K562 (cell line): ENCODE measurements around the gene GEMIN7. TPM values are rescaled to one million over a fixed set of nuclear protein-coding genes. Genes with fewer than 3 reads are reported as not detected.

ENCODE experiments used
- polyA plus RNA-seq, 8 experiments: library from polyadenylated mRNA; depleted of rRNA in 4 of 8; stranded (reverse) in 5 of 8; unstranded in 3 of 8; fragments of >200 nt; fragmentation: Nextera tagmentation in 2 of 8; fragmentation: Illumina TruSeq in 1 of 8; extraction: Ambion mirVana in 2 of 8; extraction: Trizol in 1 of 8; gene quantifications; 2 replicates each; pipeline versions ENCODE4 v1.2.1 to v1.2.3, GENCODE V29; 2011 to 2014; ENCODE audit warnings: inconsistent platforms in 1 of 8, missing spikeins in 1 of 8
- small RNA-seq: library from RNA; depleted of rRNA; stranded (forward); fragments of <200 nt; gene quantifications from one replicate; pipeline ENCODE3, GENCODE V24; 2014
- total RNA-seq, 7 experiments: library from RNA; depleted of rRNA in 6 of 7; stranded (reverse); fragments of >200 nt in 6 of 7; fragmentation: Illumina TruSeq in 2 of 7; extraction: Trizol in 2 of 7; gene quantifications; 2 replicates each; pipeline versions ENCODE4 v1.2.1 to v1.2.3, GENCODE V29; 2011 to 2021; ENCODE audit warnings: low replicate concordance in 1 of 7

Gene GEMIN7
- total and polyA plus RNA-seq, 9 of the 15 experiments (the other 6 are each of a cell fraction or from before 2014, with no cell fraction given) = 23.1 to 124 (median 54.9) TPM

Small RNAs within 50 kb of the gene (small RNA-seq; reads per million reads assigned to genes)
- not detected for gene RNU6-611P

Other genes with a start within 250 kb of the GEMIN7 start
Only the 7 nearest of the 17 such genes appear.
- 0.24 and 0.95 TPM in 2 replicates for gene RELB, start 77.8 kb upstream of the GEMIN7 start, total RNA-seq (2014; rRNA removed)
- gene RELB, start 77.8 kb upstream of the GEMIN7 start, total RNA-seq (2014; rRNA removed; fragmentation: Illumina TruSeq; extraction: Trizol) = 0.15 and 0.29 TPM in 2 replicates
- 0.08 and 0.18 TPM in 2 replicates for gene RELB, start 77.8 kb upstream of the GEMIN7 start, total RNA-seq (2015; rRNA removed; fragmentation: Illumina TruSeq; extraction: Trizol)
- gene RELB, start 77.8 kb upstream of the GEMIN7 start, total RNA-seq (2021) = 0.89 and 1.1 TPM in 2 replicates
- 0.24 and 0.35 TPM in 2 replicates for gene RELB, start 77.8 kb upstream of the GEMIN7 start, polyA plus RNA-seq (2011; rRNA removed)
- gene RELB, start 77.8 kb upstream of the GEMIN7 start, polyA plus RNA-seq (2014; fragmentation: Illumina TruSeq; extraction: Trizol) = 0.17 and 0.28 TPM in 2 replicates
- not detected for gene RELB, start 77.8 kb upstream of the GEMIN7 start, polyA plus RNA-seq (2014; fragmentation: Nextera tagmentation; extraction: Ambion mirVana)
- 1.1 and 2.1 TPM in 2 replicates for gene RELB, start 77.8 kb upstream of the GEMIN7 start, polyA plus RNA-seq (2014; rRNA removed)
- 56.7 and 74.5 TPM in 2 replicates for gene CLASRP, start 40.2 kb upstream of the GEMIN7 start, total RNA-seq (2014; rRNA removed)
- gene CLASRP, start 40.2 kb upstream of the GEMIN7 start, total RNA-seq (2014; rRNA removed; fragmentation: Illumina TruSeq; extraction: Trizol) = 31.1 and 34.6 TPM in 2 replicates
- gene CLASRP, start 40.2 kb upstream of the GEMIN7 start, total RNA-seq (2015; rRNA removed; fragmentation: Illumina TruSeq; extraction: Trizol) = 46.4 and 46.7 TPM in 2 replicates
- gene CLASRP, start 40.2 kb upstream of the GEMIN7 start, total RNA-seq (2021) = 81.6 and 86.3 TPM in 2 replicates
- 34.4 and 55.3 TPM in 2 replicates for gene CLASRP, start 40.2 kb upstream of the GEMIN7 start, polyA plus RNA-seq (2011; rRNA removed)
- 44.0 and 45.2 TPM in 2 replicates for gene CLASRP, start 40.2 kb upstream of the GEMIN7 start, polyA plus RNA-seq (2014; fragmentation: Illumina TruSeq; extraction: Trizol)
- gene CLASRP, start 40.2 kb upstream of the GEMIN7 start, polyA plus RNA-seq (2014; fragmentation: Nextera tagmentation; extraction: Ambion mirVana) = 1 to 10 TPM in 1 of 2 experiments, under 1 TPM in 1; 0.94 to 1.2 TPM
- gene CLASRP, start 40.2 kb upstream of the GEMIN7 start, polyA plus RNA-seq (2014; rRNA removed) = 72.2 and 80.0 TPM in 2 replicates
- 1.5 and 2.7 TPM in 2 replicates for gene ZNF296, start 2.8 kb upstream of the GEMIN7 start, total RNA-seq (2014; rRNA removed)
- 0.07 TPM in 1 of 2 replicates, not detected in the other for gene ZNF296, start 2.8 kb upstream of the GEMIN7 start, total RNA-seq (2014; rRNA removed; fragmentation: Illumina TruSeq; extraction: Trizol)
- gene ZNF296, start 2.8 kb upstream of the GEMIN7 start, total RNA-seq (2015; rRNA removed; fragmentation: Illumina TruSeq; extraction: Trizol) = 0.54 and 0.72 TPM in 2 replicates
- gene ZNF296, start 2.8 kb upstream of the GEMIN7 start, total RNA-seq (2021) = 8.8 and 10.3 TPM in 2 replicates
- 0.13 and 0.28 TPM in 2 replicates for gene ZNF296, start 2.8 kb upstream of the GEMIN7 start, polyA plus RNA-seq (2011; rRNA removed)
- gene ZNF296, start 2.8 kb upstream of the GEMIN7 start, polyA plus RNA-seq (2014; fragmentation: Illumina TruSeq; extraction: Trizol) = 0.39 and 2.0 TPM in 2 replicates
- gene ZNF296, start 2.8 kb upstream of the GEMIN7 start, polyA plus RNA-seq (2014; fragmentation: Nextera tagmentation; extraction: Ambion mirVana) = under 1 TPM in 1 of 2 experiments, not detected in 1; 0.03 TPM
- gene ZNF296, start 2.8 kb upstream of the GEMIN7 start, polyA plus RNA-seq (2014; rRNA removed) = 2.0 and 2.4 TPM in 2 replicates
- 20.3 and 38.6 TPM in 2 replicates for gene PPP1R37, start 13.9 kb downstream of the GEMIN7 start, total RNA-seq (2014; rRNA removed)
- 3.1 and 3.5 TPM in 2 replicates for gene PPP1R37, start 13.9 kb downstream of the GEMIN7 start, total RNA-seq (2014; rRNA removed; fragmentation: Illumina TruSeq; extraction: Trizol)
- 7.9 and 8.4 TPM in 2 replicates for gene PPP1R37, start 13.9 kb downstream of the GEMIN7 start, total RNA-seq (2015; rRNA removed; fragmentation: Illumina TruSeq; extraction: Trizol)
- gene PPP1R37, start 13.9 kb downstream of the GEMIN7 start, total RNA-seq (2021) = 16.4 and 17.6 TPM in 2 replicates
- 7.3 and 8.0 TPM in 2 replicates for gene PPP1R37, start 13.9 kb downstream of the GEMIN7 start, polyA plus RNA-seq (2011; rRNA removed)
- gene PPP1R37, start 13.9 kb downstream of the GEMIN7 start, polyA plus RNA-seq (2014; fragmentation: Illumina TruSeq; extraction: Trizol) = 2.7 and 5.0 TPM in 2 replicates
- under 1 TPM; 0.04 to 0.10 TPM for gene PPP1R37, start 13.9 kb downstream of the GEMIN7 start, polyA plus RNA-seq (2014; fragmentation: Nextera tagmentation; extraction: Ambion mirVana)
- gene PPP1R37, start 13.9 kb downstream of the GEMIN7 start, polyA plus RNA-seq (2014; rRNA removed) = 19.9 and 22.0 TPM in 2 replicates
- gene NKPD1, start 81.7 kb downstream of the GEMIN7 start, total RNA-seq (2014; rRNA removed) = 0.09 TPM in 1 of 2 replicates, not detected in the other
- not detected in 2 replicates for gene NKPD1, start 81.7 kb downstream of the GEMIN7 start, total RNA-seq (2014; rRNA removed; fragmentation: Illumina TruSeq; extraction: Trizol)
- gene NKPD1, start 81.7 kb downstream of the GEMIN7 start, total RNA-seq (2015; rRNA removed; fragmentation: Illumina TruSeq; extraction: Trizol) = not detected in 2 replicates
- 0.04 TPM in 2 replicates for gene NKPD1, start 81.7 kb downstream of the GEMIN7 start, total RNA-seq (2021)
- gene NKPD1, start 81.7 kb downstream of the GEMIN7 start, polyA plus RNA-seq (2011; rRNA removed) = 0.01 TPM in 1 of 2 replicates, not detected in the other
- gene NKPD1, start 81.7 kb downstream of the GEMIN7 start, polyA plus RNA-seq (2014; fragmentation: Illumina TruSeq; extraction: Trizol) = 0.03 TPM in 1 of 2 replicates, not detected in the other
- gene NKPD1, start 81.7 kb downstream of the GEMIN7 start, polyA plus RNA-seq (2014; fragmentation: Nextera tagmentation; extraction: Ambion mirVana) = not detected
- 0.04 and 0.07 TPM in 2 replicates for gene NKPD1, start 81.7 kb downstream of the GEMIN7 start, polyA plus RNA-seq (2014; rRNA removed)
- gene TRAPPC6A, start 99.0 kb downstream of the GEMIN7 start, total RNA-seq (2014; rRNA removed) = 16.6 and 18.8 TPM in 2 replicates
- 1.5 and 2.7 TPM in 2 replicates for gene TRAPPC6A, start 99.0 kb downstream of the GEMIN7 start, total RNA-seq (2014; rRNA removed; fragmentation: Illumina TruSeq; extraction: Trizol)
- gene TRAPPC6A, start 99.0 kb downstream of the GEMIN7 start, total RNA-seq (2015; rRNA removed; fragmentation: Illumina TruSeq; extraction: Trizol) = 9.5 and 11.6 TPM in 2 replicates
- 17.8 and 20.2 TPM in 2 replicates for gene TRAPPC6A, start 99.0 kb downstream of the GEMIN7 start, total RNA-seq (2021)
- gene TRAPPC6A, start 99.0 kb downstream of the GEMIN7 start, polyA plus RNA-seq (2011; rRNA removed) = 22.4 and 35.8 TPM in 2 replicates
- 5.0 and 14.3 TPM in 2 replicates for gene TRAPPC6A, start 99.0 kb downstream of the GEMIN7 start, polyA plus RNA-seq (2014; fragmentation: Illumina TruSeq; extraction: Trizol)
- gene TRAPPC6A, start 99.0 kb downstream of the GEMIN7 start, polyA plus RNA-seq (2014; fragmentation: Nextera tagmentation; extraction: Ambion mirVana) = 1 to 10 TPM in 1 of 2 experiments, under 1 TPM in 1; 0.82 to 7.7 TPM
- 23.6 and 28.2 TPM in 2 replicates for gene TRAPPC6A, start 99.0 kb downstream of the GEMIN7 start, polyA plus RNA-seq (2014; rRNA removed)
- 5.2 and 9.8 TPM in 2 replicates for gene BLOC1S3, start 99.5 kb downstream of the GEMIN7 start, total RNA-seq (2014; rRNA removed)
- gene BLOC1S3, start 99.5 kb downstream of the GEMIN7 start, total RNA-seq (2014; rRNA removed; fragmentation: Illumina TruSeq; extraction: Trizol) = 3.3 and 3.9 TPM in 2 replicates
- 4.3 and 4.4 TPM in 2 replicates for gene BLOC1S3, start 99.5 kb downstream of the GEMIN7 start, total RNA-seq (2015; rRNA removed; fragmentation: Illumina TruSeq; extraction: Trizol)
- gene BLOC1S3, start 99.5 kb downstream of the GEMIN7 start, total RNA-seq (2021) = 17.1 and 20.2 TPM in 2 replicates
- gene BLOC1S3, start 99.5 kb downstream of the GEMIN7 start, polyA plus RNA-seq (2011; rRNA removed) = 6.2 and 11.4 TPM in 2 replicates
- gene BLOC1S3, start 99.5 kb downstream of the GEMIN7 start, polyA plus RNA-seq (2014; fragmentation: Illumina TruSeq; extraction: Trizol) = 10.3 and 11.1 TPM in 2 replicates
- gene BLOC1S3, start 99.5 kb downstream of the GEMIN7 start, polyA plus RNA-seq (2014; fragmentation: Nextera tagmentation; extraction: Ambion mirVana) = 10 to 100 TPM; 12.4 to 16.1 TPM
- gene BLOC1S3, start 99.5 kb downstream of the GEMIN7 start, polyA plus RNA-seq (2014; rRNA removed) = 7.6 and 10.4 TPM in 2 replicates